ENCODE results near the gene CA10.

- TF ChIP-seq CTCF (IDR thresholded peaks at IDR 0.05): no peak
- TF ChIP-seq POLR2AphosphoS5 (IDR thresholded peaks at IDR 0.05; ENCODE audit: insufficient read depth in 1 of 2, low read depth in 1 of 2): no peak
- TF ChIP-seq POLR2A (IDR thresholded peaks at IDR 0.05): no peak
Observed at GRCh38 chr17:51590071-51590656, 568.4 kb downstream of the CA10 start.

Data from vagina (tissue), 2 donors.